Activated naive CD8-positive, alpha-beta T cell treated with anti-CD3 and anti-CD28 coated beads, Interleukin-2, amount 10 ng/mL, durations not matched to agents 7 days and 5 days (primary cell): ENCODE results near the gene TCTN1. TPM values are rescaled to one million over a fixed set of nuclear protein-coding genes. Genes with fewer than 3 reads are reported as not detected.
"Not testable (repeated sequence)": the region's sequence is repeated elsewhere in the genome, so short reads cannot be mapped to it uniquely, and the experiment has no call there.

Experiments
- ATAC-seq: fragments of 150-1000 bp; cut with Tn5 transposase; one replicate; pipeline ENCODE4 v1.10.0; 2021; ENCODE audit warnings: low read depth, moderate library complexity
- POLR2A ChIA-PET: fragments of 350-600 bp; sonication (Branson Sonifier 250); formaldehyde crosslinking; loops from one replicate; lab custom pipeline; 2021; ENCODE audit warnings: antibody characterized with exemption; lab: Charles Lee
- DNase-seq: peaks from one replicate; pipeline ENCODE4 v3.0.0; 2021
- H3K27ac Mint-ChIP-seq: one replicate; pipeline ENCODE4 v1.8.0; 2022; ENCODE audit warnings: mild to moderate bottlenecking, mixed read lengths
- H3K27me3 Mint-ChIP-seq: one replicate; pipeline ENCODE4 v1.8.0; 2022; ENCODE audit warnings: mild to moderate bottlenecking, moderate library complexity, mixed read lengths
- H3K36me3 Mint-ChIP-seq: one replicate; pipeline ENCODE4 v1.8.0; 2021; ENCODE audit warnings: mild to moderate bottlenecking, mixed read lengths
- H3K4me1 Mint-ChIP-seq: one replicate; pipeline ENCODE4 v1.8.0; 2021; ENCODE audit warnings: mixed read lengths
- H3K4me3 Mint-ChIP-seq: one replicate; pipeline ENCODE4 v1.8.0; 2022; ENCODE audit warnings: mild to moderate bottlenecking, moderate library complexity, mixed read lengths
- H3K9me3 Mint-ChIP-seq: one replicate; pipeline ENCODE4 v1.8.0; 2021; ENCODE audit warnings: mixed read lengths
- total RNA-seq, 2 experiments: library from RNA; stranded (reverse); gene quantifications; one replicate each; pipeline ENCODE4 v1.2.3, GENCODE V29; 2021

TCTN1 gene
- total RNA-seq, 2 experiments from 2014 or later, result 10.1 to 10.3 TPM

DNA sequence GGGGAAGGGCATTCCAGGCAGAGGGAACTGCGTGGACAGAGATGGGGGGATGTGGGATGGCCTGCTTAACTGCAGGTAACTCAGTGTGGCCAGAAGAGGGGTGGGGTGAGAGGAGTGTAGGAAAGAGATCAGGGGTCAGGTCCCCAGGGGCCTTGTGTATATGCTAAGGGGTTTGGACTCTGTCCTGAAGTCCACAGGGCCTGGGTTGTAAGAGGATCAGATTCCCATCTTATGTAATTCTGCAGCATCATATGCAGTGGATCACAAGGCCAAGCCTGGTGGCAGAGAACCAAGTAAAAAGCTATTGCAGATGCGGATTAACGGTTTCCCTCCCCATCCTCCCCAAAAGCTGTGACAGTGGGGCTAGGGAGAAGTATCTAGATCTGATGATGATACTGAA lies 8.7 kb downstream of the TCTN1 start:
- peaks cover under 1% of the 10 kb centered on the region for H3K27me3 Mint-ChIP-seq
- no peak overlapping the region for H3K4me3 Mint-ChIP-seq
- H3K27ac Mint-ChIP-seq, result no peak overlapping the region
- peaks cover 13% of the 10 kb centered on the region for H3K4me1 Mint-ChIP-seq
- ATAC-seq (no peak), DNase-seq (no peak)
- POLR2A ChIA-PET, result interaction anchor here (0.9 kb wide), 1 partner anchor 18 kb away, joined by 3 read pairs; no protein-coding TSS in a partner anchor
- H3K36me3 Mint-ChIP-seq, result peaks cover 2% of the 10 kb centered on the region
- H3K9me3 Mint-ChIP-seq, result no peaks in the 10 kb centered on the region

DNA sequence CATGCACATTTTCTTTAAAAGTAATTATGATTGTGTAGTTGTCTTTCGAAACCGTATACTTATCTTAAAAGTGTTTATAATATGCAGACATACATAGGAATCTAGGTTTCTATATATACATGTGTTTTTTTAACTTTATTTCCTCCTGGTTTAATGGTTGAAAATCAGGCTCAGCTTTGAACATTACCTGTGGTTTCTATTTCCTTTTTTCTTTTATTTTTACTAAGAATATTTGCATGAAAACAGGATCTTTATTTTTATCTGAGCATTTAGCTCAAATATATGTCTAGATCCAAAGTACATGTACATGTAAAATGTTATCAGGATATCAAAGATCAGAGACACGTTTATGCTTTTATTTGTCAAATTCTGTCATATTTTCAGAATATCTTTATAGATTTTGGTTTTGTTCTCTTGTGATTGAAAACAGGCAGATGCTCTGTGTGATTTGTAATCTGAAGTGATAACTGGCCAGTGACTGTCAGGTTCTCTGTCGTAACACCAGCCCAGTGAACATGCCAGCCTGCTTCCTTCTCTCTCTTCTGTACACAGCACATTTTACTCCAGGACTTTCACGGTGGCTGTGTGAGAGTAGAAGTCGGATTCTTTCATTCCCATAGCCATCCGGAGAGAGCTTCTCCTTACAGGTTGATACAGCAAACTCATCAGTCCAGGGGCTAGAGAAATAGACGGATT lies 13.7 kb downstream of the TCTN1 start:
- DNase-seq (no peak), ATAC-seq (no peak)
- POLR2A ChIA-PET, result interaction anchor here (0.7 to 1.8 kb wide), 3 partner anchors 14 to 126 kb away, joined by 3 to 5 read pairs (median 3); partner anchors contain the start of genes RAD9B, TCTN1 and VPS29
- H3K4me1 Mint-ChIP-seq, result peaks cover 13% of the 10 kb centered on the region
- peak overlapping the region; percentile 59 for H3K27ac Mint-ChIP-seq
- H3K4me3 Mint-ChIP-seq, result peak overlapping the region; percentile 40
- H3K36me3 Mint-ChIP-seq, result peaks cover 5% of the 10 kb centered on the region
- no peaks in the 10 kb centered on the region for H3K27me3 Mint-ChIP-seq
- H3K9me3 Mint-ChIP-seq, result no peaks in the 10 kb centered on the region

DNA sequence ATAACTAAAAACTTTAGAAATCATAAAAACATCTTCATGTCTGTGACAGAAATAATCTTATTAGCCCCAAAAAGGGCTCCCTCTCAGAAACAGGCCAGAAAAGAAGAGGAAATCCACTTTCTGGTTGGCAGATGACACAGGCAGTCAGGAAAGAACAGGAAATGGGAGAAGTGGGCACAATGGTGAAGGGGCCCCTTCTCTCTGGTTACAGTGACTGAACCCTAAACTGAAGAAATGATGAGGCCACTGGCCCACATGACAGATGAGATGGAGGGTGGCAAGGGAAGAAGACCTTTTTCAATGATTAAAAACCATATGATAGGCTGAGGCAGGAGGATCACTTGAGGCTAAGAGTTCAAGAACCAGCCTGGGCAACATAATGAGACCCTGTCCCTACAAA lies 21.1 kb downstream of the TCTN1 start:
- ATAC-seq (no peak), DNase-seq (no peak)
- H3K9me3 Mint-ChIP-seq, result no peaks in the 10 kb centered on the region
- POLR2A ChIA-PET, result no interaction called here
- peaks cover 32% of the 10 kb centered on the region for H3K4me1 Mint-ChIP-seq
- H3K27me3 Mint-ChIP-seq, result no peaks in the 10 kb centered on the region
- H3K4me3 Mint-ChIP-seq, result no peak overlapping the region
- no peak overlapping the region for H3K27ac Mint-ChIP-seq
- H3K36me3 Mint-ChIP-seq, result peaks cover 1% of the 10 kb centered on the region

DNA sequence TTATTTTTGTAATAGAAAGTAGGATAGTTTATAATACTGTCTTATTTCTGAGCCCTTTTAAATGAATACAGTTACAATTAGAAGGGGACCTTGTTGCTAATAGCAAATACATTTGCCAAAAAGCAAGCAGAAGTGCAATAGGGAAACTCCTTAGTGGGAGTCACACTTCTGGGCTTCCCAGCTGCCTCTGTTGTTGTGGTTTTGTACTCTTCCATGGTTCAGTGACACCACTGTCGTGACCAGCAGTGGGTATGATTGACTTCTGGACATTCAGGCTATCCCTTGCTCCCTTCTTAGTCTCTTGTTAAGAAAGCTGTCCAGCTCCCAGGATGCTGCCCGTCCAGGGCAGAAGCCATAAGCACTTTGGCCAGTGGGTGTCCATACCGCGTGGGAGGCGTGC lies 22.6 kb downstream of the TCTN1 start:
- H3K9me3 Mint-ChIP-seq, result no peaks in the 10 kb centered on the region
- peaks cover 37% of the 10 kb centered on the region for H3K4me1 Mint-ChIP-seq
- ATAC-seq (no peak), DNase-seq (no peak)
- peaks cover 1% of the 10 kb centered on the region for H3K36me3 Mint-ChIP-seq
- no peak overlapping the region for H3K27ac Mint-ChIP-seq
- H3K4me3 Mint-ChIP-seq, result no peak overlapping the region
- no peaks in the 10 kb centered on the region for H3K27me3 Mint-ChIP-seq
- POLR2A ChIA-PET, result interaction anchor here (0.6 kb wide), 1 partner anchor 61 kb away, joined by 4 read pairs; no protein-coding TSS in a partner anchor

DNA sequence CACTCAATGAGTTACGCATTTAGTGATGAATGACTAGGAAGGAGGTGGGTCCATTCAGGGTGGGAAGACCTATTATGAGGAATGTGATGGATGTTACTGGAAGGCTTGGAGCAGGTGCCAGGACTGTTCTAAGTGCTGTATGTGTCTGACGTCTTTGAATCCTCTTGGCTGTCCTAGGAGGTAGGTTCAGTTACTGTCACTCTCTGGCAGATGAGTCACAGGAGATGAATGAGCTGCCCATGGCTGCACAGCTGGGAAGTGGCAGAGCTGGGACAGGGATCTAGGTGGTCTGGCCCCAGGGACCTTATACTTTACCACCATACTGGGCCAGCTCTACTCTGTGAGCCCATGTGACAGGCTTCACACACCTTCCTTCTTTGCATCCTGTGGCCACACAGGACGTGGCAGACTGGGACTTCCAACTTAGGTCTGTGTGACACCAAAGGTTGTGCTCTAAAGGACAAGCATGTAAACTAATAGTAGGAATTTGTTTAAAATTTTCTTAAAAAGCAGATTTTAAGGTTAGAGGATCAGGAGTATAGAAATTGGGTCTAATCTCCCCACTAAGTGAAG lies 24.0 kb downstream of the TCTN1 start:
- DNase-seq (no peak), ATAC-seq (peak; percentile 86)
- H3K27me3 Mint-ChIP-seq, result no peaks in the 10 kb centered on the region
- H3K36me3 Mint-ChIP-seq, result peaks cover 1% of the 10 kb centered on the region
- peak overlapping the region; percentile 54 for H3K27ac Mint-ChIP-seq
- H3K9me3 Mint-ChIP-seq, result no peaks in the 10 kb centered on the region
- no peak overlapping the region for H3K4me3 Mint-ChIP-seq
- POLR2A ChIA-PET, result interaction anchor here (0.9 kb wide), 1 partner anchor 17 kb away, joined by 3 read pairs; no protein-coding TSS in a partner anchor
- peaks cover 37% of the 10 kb centered on the region for H3K4me1 Mint-ChIP-seq

DNA sequence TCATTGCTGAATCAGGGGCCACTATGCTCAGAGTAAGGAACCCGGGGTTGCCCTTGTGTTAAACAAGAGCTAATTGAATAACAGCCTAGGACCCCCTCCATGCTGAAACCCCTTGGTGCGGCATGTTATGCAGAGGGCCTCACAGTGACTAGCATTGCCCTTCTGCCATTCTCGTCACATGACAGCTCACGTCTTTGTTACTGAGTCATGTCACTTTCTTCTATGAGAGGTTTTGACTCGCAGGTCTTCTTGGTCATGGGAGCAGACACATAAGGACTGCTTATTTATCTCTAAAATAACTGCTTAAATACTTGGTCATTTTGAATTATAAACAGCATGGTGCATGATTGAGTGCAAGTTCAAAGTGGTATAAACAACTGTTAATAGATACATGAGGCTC lies 24.9 kb downstream of the TCTN1 start:
- Mint-ChIP-seq H3K27ac (no peak overlapping the region), H3K4me1 (peaks cover 38% of the 10 kb centered on the region), H3K9me3 (no peaks in the 10 kb centered on the region), H3K36me3 (peaks cover 1% of the 10 kb centered on the region), H3K27me3 (no peaks in the 10 kb centered on the region), H3K4me3 (no peak overlapping the region)
- POLR2A ChIA-PET, result interaction anchor here (0.5 kb wide), 1 partner anchor 114 kb away, joined by 3 read pairs; no protein-coding TSS in a partner anchor
- no peak for DNase-seq
- ATAC-seq, result no peak

DNA sequence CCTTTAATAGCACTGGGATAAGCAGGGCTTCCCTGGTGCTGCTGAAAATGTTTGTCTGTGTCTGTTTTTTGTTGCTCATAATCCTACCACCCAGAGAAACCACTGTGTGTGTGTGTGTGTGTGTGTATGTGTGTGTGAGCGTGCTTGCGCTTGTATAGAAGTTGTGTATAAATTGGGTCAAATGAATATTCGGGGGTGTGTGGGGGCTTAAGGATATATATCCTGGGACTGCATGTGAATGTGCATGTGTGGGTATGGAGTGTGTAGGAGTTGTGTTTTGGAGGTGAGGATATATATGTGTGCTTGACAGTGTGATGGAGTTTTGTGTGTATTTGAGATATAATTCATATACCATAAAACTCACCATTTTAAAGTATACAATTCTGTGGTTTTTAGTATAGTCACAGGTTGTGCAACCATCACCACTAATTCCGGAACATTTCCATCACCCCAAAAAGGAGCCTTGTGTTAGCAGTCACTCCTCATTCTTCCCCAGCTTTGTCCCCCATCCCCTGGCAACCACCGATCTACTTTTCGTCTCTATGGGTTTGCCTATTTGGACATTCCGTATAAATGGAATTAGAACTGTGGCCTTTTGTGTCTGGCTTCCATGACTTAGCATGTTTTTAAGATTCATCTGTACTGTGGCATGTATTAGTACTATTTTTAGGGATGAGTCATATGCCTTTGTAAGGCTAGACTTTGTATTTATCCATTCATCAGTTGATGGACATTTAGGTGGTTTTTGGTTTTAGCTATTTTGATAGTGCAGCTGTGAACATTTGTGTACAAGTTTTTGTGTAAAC lies 25.6 kb downstream of the TCTN1 start:
- peaks cover 38% of the 10 kb centered on the region for H3K4me1 Mint-ChIP-seq
- no peak overlapping the region for H3K4me3 Mint-ChIP-seq
- peaks cover 3% of the 10 kb centered on the region for H3K36me3 Mint-ChIP-seq
- no peaks in the 10 kb centered on the region for H3K27me3 Mint-ChIP-seq
- H3K9me3 Mint-ChIP-seq, result no peaks in the 10 kb centered on the region
- ATAC-seq (no peak), DNase-seq (no peak)
- POLR2A ChIA-PET, result interaction anchor here (0.5 kb wide), 1 partner anchor 113 kb away, joined by 3 read pairs; no protein-coding TSS in a partner anchor
- H3K27ac Mint-ChIP-seq, result no peak overlapping the region

DNA sequence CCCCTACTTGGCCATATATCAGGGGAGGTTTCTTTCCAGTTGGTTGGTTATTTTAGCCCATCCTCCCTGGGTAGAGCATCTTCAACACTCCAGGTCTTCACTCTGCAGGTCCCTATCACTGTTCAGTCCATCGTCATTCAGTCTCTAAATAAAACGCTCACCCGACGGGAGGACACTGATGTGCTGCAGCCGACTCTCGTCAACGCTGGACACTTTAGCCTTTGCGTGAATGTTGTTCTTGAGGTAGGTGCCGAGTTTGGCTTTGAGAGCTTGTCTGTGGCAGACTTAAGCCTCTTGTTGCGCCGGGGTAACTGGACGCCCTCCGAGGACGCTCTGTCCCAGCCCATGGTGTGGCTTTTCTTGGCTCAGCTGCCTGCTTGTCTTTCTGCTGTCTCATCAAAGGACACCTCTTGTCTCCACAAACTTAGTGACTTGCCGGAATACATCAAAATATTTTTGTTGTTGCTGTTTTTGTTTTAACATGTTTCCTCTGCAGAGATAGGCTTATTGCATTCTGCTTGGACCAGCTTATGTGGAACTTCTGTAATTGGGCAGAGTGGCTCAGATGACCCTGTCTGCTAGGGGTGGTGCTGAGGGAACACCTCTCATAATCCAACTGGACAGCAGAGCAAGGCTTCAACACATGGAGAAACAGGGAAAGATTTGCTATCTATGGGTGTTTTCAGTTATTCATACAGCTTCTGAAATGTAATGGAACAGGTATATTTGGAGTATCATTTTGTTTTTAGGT lies 26.5 kb downstream of the TCTN1 start:
- Mint-ChIP-seq H3K27me3 (no peaks in the 10 kb centered on the region), H3K4me3 (no peak overlapping the region), H3K9me3 (no peaks in the 10 kb centered on the region), H3K4me1 (peaks cover 35% of the 10 kb centered on the region), H3K27ac (no peak overlapping the region), H3K36me3 (peaks cover 3% of the 10 kb centered on the region)
- POLR2A ChIA-PET, result interaction anchor here (1.2 kb wide), 1 partner anchor 18 kb away, joined by 3 read pairs; no protein-coding TSS in a partner anchor
- DNase-seq, result no peak
- ATAC-seq, result no peak

DNA sequence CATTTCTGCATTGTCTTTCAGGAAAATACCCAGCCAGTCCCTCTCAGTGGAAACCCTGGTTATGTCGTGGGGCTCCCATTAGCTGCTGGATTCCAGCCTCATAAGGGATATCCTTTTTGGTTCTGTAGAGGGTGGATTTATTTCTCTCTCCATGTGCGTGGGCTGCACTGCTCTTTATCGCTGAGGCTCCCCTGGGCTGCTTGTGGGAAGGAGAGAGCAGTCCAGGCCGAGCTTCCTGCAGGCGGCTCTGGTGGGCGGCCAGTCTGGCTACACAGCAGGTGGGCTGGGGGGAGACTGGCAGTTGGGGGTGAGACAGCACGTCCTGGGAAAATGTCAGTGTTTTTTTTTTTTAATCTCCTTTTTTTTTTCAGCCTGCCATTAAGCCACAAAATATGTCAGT lies 27.6 kb downstream of the TCTN1 start:
- POLR2A ChIA-PET, result no interaction called here
- no peak overlapping the region for H3K27ac Mint-ChIP-seq
- ATAC-seq, result no peak
- no peaks in the 10 kb centered on the region for H3K27me3 Mint-ChIP-seq
- peaks cover 30% of the 10 kb centered on the region for H3K4me1 Mint-ChIP-seq
- no peak for DNase-seq
- H3K36me3 Mint-ChIP-seq, result peaks cover 3% of the 10 kb centered on the region
- no peaks in the 10 kb centered on the region for H3K9me3 Mint-ChIP-seq
- no peak overlapping the region for H3K4me3 Mint-ChIP-seq

DNA sequence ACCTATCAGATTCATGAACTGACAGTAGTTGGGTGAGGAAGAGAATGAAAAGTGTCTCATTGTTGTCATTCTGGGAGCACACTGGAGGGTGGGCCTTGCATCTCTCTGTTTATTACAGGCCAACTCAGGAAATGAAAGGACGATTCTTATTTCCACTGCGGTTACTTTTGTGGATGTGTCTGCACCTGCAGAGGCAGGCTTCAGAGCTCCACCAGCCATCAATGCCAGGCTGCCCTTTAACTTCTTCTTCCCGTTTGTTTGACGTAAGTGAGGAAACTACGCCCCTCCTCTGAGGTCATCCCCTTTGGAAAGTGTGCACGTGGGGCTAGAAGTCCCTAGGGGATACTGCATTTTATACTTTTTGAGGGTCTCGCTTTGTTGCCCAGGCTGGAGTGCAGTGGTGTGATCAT lies 33.7 kb downstream of the TCTN1 start:
- H3K27ac Mint-ChIP-seq, result peak overlapping the region; percentile 79
- no peak for DNase-seq
- peaks cover 18% of the 10 kb centered on the region for H3K4me1 Mint-ChIP-seq
- peak; percentile 88 for ATAC-seq
- peaks cover 29% of the 10 kb centered on the region for H3K36me3 Mint-ChIP-seq
- no peaks in the 10 kb centered on the region for H3K9me3 Mint-ChIP-seq
- POLR2A ChIA-PET, result interaction anchor here (0.6 kb wide), 1 partner anchor 42 kb away, joined by 3 read pairs; the partner anchor contains the start of gene HVCN1
- no peaks in the 10 kb centered on the region for H3K27me3 Mint-ChIP-seq
- H3K4me3 Mint-ChIP-seq, result peak overlapping the region; percentile 25

DNA sequence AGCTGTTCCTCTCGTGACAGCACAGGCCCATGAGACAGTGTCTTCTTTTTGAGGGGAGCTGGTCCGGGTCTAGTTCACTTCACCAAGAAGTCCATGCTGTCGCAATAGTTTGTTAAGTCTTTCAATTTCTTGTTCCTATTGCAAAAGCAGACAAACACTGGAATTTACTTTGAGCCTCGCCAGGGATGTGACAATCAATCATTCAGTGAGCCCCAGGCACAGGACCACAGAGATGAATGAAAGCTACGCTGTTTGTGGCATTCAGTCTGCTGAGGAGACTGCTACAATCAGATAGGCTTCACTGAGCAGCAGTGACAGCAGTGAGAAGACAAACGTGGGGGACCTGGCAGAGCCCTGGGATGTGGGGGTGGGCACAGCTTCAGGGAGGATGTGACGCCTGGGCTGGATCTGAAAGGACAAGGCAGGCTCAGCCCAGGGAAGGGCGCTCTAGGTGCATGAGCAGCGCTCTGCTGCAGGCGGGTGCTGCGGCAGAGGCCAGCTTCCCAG lies 35.5 kb downstream of the TCTN1 start:
- ATAC-seq, result no peak
- Mint-ChIP-seq H3K4me3 (no peak overlapping the region), H3K27ac (no peak overlapping the region), H3K4me1 (peaks cover 18% of the 10 kb centered on the region), H3K9me3 (no peaks in the 10 kb centered on the region), H3K27me3 (no peaks in the 10 kb centered on the region), H3K36me3 (peaks cover 40% of the 10 kb centered on the region)
- POLR2A ChIA-PET, result no interaction called here
- no peak for DNase-seq

DNA sequence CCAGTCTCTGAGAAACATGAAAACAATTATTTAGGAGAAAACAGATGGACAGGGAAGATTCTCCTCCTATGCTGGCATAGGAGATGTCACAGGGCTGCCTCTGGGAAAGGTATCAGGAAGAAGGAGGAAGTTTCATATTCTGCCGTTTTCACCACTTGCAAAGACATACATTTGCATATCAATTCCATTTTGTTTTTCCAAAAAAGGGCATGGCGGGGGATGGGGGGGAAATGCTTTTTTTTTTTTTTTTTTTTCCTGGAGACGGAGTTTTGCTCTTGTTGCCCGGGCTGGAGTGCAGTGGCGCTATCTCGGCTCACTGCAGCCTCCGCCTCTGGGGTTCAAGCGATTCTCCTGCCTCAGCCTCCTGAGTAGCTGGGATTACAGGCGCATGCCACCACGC lies 40.3 kb downstream of the TCTN1 start:
- H3K9me3 Mint-ChIP-seq, POLR2A ChIA-PET, H3K4me3 Mint-ChIP-seq, H3K4me1 Mint-ChIP-seq, H3K27me3 Mint-ChIP-seq, ATAC-seq, DNase-seq: not testable (repeated sequence)
- Mint-ChIP-seq H3K27ac (peak overlapping the region; percentile 35), H3K36me3 (peaks cover 36% of the 10 kb centered on the region)
